Right ventricle myocardium inferior (tissue), 1 donor: ENCODE measurements around the gene BRMS1. TPM values are rescaled to one million over a fixed set of nuclear protein-coding genes. Genes with fewer than 3 reads are reported as not detected.

Experiments used
- ATAC-seq: fragments of 200-7000 bp; cut with Tn5 transposase; one replicate; pipeline ENCODE4 v1.9.1; 2020; ENCODE audit warnings: mild to moderate bottlenecking, moderate library complexity
- DNase-seq: peaks from one replicate; pipeline ENCODE4 v3.0.0; 2021; ENCODE audit errors: missing footprints
- intact Hi-C: fragments of 100-400 bp; cut with DNase I; formaldehyde crosslinking; loops from one replicate; pipeline ENCODE4 v1.11.0; 2022
- total RNA-seq: library from RNA; stranded (reverse); fragmentation: NEBNext Ultra II Directional; extraction: Animal tissue kit (Norgen Biotek cat#: 25700); gene quantifications from one replicate; pipeline ENCODE4 v1.2.1, GENCODE V29; 2021
- donor health status: DM: no; HTN: yes; CAD: no; lungs with severe emphysema.

The BRMS1 gene
- total RNA-seq, 1 donor from 2014 or later, result 14.6 TPM

DNA sequence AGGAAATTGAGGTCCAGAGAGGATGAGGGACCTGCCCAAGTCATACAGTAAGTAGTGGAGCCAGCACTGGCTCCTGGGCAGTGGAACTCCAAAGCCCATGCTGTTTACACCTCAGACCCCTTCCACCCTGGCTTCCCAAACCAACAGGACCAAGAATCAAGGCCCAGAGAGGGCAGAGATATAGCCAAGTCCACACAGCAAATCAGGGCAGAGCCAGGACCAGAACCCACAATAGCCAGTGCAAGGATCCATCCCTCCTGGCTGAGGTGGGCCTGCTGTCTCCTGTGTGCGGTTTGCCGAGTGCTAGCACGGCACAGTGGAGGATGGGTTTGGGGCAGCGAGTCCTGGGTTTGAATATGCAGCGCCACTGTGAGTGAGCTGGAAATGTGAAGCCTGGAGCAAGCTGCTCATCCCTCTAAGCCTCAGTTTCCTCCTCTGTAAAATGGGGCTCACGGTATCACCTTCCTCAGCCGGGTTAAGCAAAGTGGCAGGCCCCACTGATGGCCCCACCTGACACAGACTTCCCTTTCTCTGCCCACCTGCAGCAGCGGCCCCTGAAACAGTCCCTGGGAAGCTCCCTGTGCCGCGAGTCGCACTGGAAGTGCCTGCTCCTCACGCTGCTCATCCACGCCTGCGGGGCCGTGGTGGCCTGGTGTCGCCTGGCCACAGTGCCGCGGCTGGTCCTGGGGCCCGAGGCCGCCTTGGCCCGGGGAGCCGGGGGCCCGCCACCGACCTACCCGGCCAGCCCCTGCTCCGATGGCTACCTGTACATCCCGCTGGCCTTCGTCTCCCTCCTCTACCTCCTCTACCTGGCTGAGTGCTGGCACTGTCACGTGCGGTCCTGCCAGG is 50.9 kb downstream of the BRMS1 start:
- ATAC-seq (no peak), DNase-seq (no peak)
- intact Hi-C loops, result no loop called here

DNA sequence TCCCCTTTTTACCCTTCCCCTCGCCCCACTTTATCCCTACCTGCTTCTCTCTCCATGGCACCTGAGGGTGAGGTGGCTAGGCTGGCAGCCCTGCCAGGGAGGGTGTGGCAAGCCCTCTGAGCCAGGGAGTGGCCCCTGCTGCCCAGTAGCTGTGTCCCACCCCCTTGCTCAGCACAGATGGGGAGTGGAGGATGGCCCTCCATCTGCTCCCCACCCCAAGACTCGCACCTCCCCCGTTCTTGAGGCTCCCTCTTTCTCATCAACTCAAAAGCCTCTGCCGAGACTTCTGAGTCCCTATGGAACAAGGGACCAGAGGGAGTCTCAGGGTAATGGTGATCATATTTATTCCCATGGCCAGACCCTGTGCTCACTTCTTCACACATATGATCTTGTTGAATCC is 51.6 kb downstream of the BRMS1 start:
- intact Hi-C loops, result no loop called here
- DNase-seq (no peak), ATAC-seq (no peak)

DNA sequence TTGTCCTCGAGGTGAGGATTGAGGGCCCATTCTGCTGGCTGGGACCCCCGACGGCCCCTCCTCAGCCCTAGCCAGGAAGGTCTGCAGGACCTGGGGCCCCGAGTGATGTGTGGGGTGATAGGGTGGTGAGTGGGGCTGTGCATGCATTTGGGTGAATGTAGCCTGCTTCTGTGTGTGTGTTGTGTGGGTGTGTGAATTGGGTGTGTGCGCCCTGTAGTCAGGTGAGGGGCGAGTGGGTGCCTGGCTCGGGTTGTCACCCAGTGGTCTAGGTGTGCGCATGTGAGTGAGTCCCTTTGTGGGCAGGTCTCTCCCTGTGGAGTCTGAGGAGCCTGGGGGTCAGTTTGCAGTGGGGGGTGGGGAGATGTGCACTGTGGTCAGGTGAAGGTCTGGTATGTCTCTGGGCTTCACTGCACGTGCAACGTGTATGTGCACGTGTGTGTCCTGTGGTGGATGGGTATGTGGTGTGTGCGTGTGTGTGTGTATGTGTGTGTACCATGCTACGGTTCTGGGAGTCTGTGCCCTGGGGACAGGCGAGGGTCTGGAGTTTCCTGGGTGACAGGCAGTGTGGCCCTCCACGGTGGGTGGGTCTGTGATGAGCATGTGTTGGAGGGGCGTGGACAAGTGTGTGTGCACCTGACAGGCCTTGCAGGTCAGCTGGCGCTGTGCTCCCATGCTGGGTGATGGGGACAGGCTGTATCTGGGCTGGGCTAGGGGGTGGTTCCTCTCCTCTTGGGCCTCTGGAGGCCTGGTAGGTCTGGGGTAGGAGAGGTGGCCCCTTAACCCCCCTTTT is 52.2 kb downstream of the BRMS1 start:
- DNase-seq (no peak), ATAC-seq (no peak)
- intact Hi-C loops, result no loop called here

DNA sequence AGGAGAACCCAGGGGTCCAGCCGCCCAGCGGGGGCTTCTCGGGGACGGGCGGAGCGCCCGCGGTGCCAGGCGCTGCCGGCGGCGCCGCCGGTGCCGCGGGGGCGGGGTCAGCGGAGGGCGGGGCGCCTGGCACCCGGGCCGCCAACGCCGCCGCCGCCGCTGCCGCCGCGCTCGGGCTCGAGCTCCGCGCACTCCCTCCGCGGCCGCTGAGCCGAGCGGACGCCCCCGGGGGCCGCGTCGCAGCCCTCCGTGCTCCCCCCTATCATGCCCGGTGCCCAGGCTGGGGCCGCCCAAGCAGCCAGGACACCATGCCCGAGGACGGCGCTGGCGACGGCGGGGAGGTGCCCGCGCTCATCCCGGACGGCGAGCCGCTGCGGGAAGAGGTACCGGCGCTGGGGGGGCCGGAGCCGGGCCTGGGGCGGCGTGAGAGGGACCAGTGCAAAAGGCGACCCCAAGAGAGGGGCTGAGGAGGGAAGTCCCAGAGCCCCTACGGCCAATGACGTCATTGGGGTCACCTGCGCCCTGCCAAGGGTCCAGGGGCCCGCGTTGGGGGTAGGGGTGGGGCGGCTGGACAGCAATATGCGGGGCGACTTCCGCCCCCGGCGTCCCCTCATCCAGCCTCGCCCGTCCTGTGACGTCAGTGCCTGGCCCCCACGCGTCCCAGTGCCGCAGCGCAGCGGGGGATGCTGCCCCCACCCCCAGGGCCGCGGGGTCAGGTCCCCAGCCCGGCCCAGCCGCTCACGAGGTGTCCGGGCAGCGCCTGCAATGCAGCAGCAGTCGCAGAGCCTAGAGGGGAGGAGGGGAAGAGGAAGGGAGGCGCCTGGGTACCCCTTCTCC is 53.0 kb downstream of the BRMS1 start, which contains the start of gene TMEM151A:
TMEM151A (plus strand) TSS at position 189 of the 837 bp plus-strand sequence; CDS start at position 309, 120 bp downstream.
- intact Hi-C loops, result no loop called here
- no peak for DNase-seq
- ATAC-seq, result no peak

DNA sequence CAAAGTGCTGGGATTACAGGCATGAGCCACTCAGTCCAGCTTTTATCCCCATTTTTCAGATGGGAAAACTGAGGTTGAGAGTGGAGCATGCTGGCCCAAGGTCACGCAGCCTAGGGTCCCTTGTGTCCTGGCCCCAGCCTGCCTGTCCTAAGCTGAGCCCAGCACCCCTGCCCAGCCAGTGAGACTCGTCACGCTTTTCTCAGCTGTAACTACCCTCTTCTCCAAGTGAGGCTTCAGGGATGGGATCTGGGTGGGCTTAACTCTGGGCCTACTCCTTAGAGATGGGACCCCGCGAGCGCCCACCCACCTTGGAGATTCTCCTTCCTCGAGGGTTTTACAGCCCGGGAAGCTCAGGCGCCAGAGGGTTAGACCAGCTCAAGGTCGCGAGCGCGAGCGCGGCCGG is 53.6 kb downstream of the BRMS1 start:
- ATAC-seq (no peak), DNase-seq (no peak)
- intact Hi-C loops, result no loop called here

DNA sequence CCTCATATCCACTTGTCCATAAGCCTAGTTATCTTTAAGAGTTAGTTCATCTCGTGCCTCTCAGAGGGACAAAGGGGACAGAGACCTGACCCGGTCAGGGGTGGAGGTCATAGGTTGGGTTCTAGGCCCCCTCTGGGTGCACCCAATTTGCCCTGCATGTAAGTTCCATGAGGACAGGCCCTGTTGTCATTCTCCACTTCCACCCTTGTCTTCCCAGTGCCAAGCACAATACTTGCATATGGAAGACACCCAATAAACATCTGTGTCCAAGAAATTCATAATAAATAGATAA is 54.6 kb downstream of the BRMS1 start:
- ATAC-seq, result no peak
- intact Hi-C loops, result no loop called here
- no peak for DNase-seq

DNA sequence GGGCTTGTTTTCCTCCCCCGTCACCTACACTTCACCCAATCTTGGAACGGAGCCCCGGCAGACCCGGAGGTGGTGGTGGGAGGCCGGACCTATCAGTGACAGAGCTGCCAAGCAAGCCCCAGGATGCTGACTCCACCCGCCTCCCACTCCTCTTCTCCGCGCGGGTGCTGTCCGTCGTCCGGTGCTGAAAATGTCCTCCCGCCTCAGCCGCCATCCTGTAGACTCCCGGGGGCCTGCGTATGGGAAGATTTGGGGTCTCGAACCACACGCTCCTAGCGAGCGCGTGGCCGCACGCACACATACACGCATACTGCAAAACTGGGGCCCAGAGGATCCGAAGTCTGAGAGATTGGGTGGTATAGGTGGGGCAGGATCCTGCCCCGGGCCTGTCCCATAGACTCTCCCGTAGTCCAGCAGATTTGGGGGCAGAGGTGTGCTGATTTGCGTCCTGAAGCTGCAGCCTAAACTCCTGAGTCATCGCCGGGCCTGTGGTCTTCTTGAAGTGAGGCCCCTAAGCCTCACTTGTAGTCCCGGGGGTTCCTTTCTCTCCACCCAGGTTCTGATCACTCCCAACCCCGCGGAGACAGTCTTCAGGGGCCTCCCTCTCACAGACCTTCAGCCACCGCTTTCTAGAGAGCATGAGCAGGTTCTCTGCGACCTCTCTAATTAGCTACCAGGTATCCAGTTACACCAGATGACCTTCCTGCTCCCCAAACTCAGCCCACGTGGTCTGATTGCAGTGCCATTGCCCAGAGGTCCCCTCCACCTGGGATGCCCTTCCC is 55.2 kb downstream of the BRMS1 start:
- intact Hi-C loops, result no loop called here
- ATAC-seq (peak; percentile 35), DNase-seq (peak; percentile 86)

DNA sequence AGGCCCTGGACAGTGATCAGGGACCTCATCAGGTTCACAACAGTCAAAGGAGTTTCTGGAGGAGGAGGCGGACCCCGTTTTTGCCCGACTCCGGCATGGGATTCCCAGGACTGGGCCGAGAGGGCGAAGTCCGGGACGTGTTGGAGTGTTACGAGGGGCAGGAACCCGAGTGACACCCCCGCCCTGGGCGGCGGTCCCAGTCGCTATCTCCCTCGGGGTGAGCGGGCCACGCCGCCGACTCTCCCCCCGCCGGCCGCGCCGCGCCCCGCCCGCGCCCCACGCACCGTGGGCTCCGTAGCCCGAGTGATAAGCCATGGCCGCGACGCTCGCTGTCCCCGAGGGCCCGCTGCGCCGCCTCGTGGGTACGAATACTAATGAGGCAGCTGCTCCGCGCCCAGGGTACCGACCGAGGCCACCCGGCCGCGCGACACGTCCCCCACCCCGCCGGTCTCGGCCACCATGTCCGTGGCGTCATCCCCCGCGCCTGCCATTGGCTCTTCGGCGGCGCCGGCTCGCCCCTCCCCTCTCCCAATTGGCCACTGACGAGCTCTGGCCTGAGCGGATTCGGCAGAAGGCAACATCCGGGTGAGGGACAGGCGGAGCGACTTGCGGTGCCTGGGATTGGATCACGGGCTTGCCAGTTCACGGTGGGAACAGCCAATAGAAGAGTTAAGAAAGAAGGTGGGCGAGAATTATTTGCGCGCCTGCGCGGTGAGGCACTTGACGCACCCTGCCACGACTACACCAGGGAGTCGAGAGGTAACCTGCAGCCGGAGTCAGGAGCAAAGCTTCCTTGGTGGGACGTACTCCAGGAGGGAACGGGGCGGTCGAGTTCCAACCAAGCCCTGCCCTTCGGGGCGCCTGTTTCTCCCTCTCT is 56.0 kb downstream of the BRMS1 start, which contains the start of gene YIF1A:
YIF1A (minus strand) TSS at position 473 of the 877 bp plus-strand sequence; CDS start at position 315, 158 bp downstream.
- intact Hi-C loops, result no loop called here
- DNase-seq, result peak; percentile 99
- peak; percentile 96 for ATAC-seq

DNA sequence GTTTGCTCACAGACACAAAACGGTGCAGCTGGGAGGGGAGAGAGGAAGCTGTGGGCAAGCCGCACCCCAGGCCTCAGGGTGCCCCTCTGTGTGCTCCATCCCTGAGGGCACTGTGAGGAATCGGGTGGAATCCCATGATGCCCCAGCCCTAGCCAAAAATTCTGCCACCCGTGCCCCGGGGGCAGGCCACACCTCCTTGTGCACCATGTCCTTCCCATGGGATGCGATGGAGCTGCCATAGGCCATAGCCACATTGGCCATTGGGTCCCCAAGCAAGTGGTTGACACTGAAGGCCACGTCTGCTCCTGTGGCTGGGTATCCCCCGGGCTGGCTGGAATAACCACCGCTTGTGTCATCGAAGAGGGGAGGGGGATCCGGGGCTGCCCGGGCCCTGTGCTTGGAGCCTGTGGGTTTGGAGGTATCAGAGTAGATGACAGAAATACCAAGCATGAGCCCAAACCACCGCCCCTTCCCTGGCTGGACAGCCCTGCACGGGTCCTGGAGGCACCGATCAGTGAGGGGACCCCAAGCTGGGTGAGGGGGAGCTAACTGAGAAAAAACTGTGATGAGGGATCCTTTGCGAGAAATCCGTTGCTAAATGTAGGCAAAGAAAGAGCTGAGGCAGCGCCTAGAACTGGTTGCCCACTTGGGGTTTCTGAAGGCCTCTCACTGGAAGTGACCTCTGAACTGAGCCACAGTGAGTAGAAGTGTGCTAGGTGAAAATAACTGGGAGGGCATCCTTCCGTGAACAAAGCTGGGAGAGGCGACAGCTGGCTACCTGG is 56.8 kb downstream of the BRMS1 start:
- no peak for ATAC-seq
- DNase-seq, result no peak
- intact Hi-C loops, result no loop called here

Other genes starting within 250 kb of the BRMS1 start
- gene KLC2, start 87.4 kb downstream of the BRMS1 start, total RNA-seq, result 35.3 TPM
- gene RAB1B, start 76.5 kb downstream of the BRMS1 start, total RNA-seq, result 125 TPM
- gene CNIH2, start 66.9 kb downstream of the BRMS1 start, total RNA-seq, result not detected
- gene YIF1A, start 56.0 kb downstream of the BRMS1 start, total RNA-seq, result 48.7 TPM
- gene TMEM151A, start 53.2 kb downstream of the BRMS1 start, total RNA-seq, result 0.14 TPM
- gene CD248, start 28.1 kb downstream of the BRMS1 start, total RNA-seq, result 26.7 TPM
- 1.6 TPM for gene RIN1, start 8.7 kb downstream of the BRMS1 start, total RNA-seq
- gene B4GAT1, start 2.5 kb upstream of the BRMS1 start, total RNA-seq, result 49.0 TPM
- gene SLC29A2, start 26.7 kb upstream of the BRMS1 start, total RNA-seq, result 16.8 TPM
- gene NPAS4, start 75.9 kb upstream of the BRMS1 start, total RNA-seq, result not detected
- 58.7 TPM for gene MRPL11, start 93.7 kb upstream of the BRMS1 start, total RNA-seq
- 8.4 TPM for gene PELI3, start 121.8 kb upstream of the BRMS1 start, total RNA-seq
- gene DPP3, start 135.3 kb upstream of the BRMS1 start, total RNA-seq, result 15.8 TPM
- gene BBS1, start 165.5 kb upstream of the BRMS1 start, total RNA-seq, result 20.9 TPM
- gene ZDHHC24, start 200.9 kb upstream of the BRMS1 start, total RNA-seq, result 4.0 TPM
- not detected for gene ACTN3, start 201.8 kb upstream of the BRMS1 start, total RNA-seq
- 51.0 TPM for gene CTSF, start 223.5 kb upstream of the BRMS1 start, total RNA-seq
- 0.27 TPM for gene CCDC87, start 248.0 kb upstream of the BRMS1 start, total RNA-seq
- 23.5 TPM for gene CCS, start 248.1 kb upstream of the BRMS1 start, total RNA-seq